SK-N-SH (cell line): ENCODE results near the gene GART. TPM values are rescaled to one million over a fixed set of nuclear protein-coding genes. Genes with fewer than 3 reads are reported as not detected.

Experiments
- CTCF ChIA-PET: fragments of 300-600, 350-600 bp; formaldehyde crosslinking; extraction: SDS; loops from one replicate; lab custom pipeline; 2021; lab: Yijun Ruan, JAX
- POLR2A ChIA-PET: fragments of 350-600 bp; sonication (Branson Sonifier 250); formaldehyde crosslinking; extraction: SDS; loops from one replicate; lab custom pipeline; 2020; ENCODE audit warnings: antibody characterized with exemption, inconsistent platforms; lab: Yijun Ruan, JAX
- DNase-seq: peaks from one replicate; pipeline ENCODE4 v3.0.0; 2012
- H2AFZ ChIP-seq: fragments of 200-600 bp; sonication (generic); 2 replicates; pipeline ENCODE4 v1.8.1; 2016; ENCODE audit warnings: antibody characterized with exemption, mild to moderate bottlenecking, low read depth
- H3F3A ChIP-seq: fragments of 200-600 bp; sonication (generic); replicated peaks from 2 replicates; pipeline ENCODE3; 2016; ENCODE audit warnings: antibody characterized with exemption, mild to moderate bottlenecking; ENCODE audit not compliant: insufficient read depth
- H3K27ac ChIP-seq, 2 experiments: fragments of 200-500 bp in 1 of 2; fragments of 200-600 bp in 1 of 2; sonication (Bioruptor generic) in 1 of 2; sonication (generic), shearing (Covaris generic) in 1 of 2; 2 replicates each; pipeline versions ENCODE4 v1.5.1 to v1.6.1; 2014 to 2016; ENCODE audit warnings: low read depth in 2 of 2, inconsistent platforms in 1 of 2, low read length in 1 of 2, mild to moderate bottlenecking in 1 of 2, mixed read lengths in 1 of 2
- H3K27me3 ChIP-seq: fragments of 200-600 bp; sonication (generic), shearing (Covaris generic); 2 replicates; pipeline ENCODE4 v1.6.1; 2016; ENCODE audit warnings: mixed run types; ENCODE audit not compliant: insufficient read depth
- H3K36me3 ChIP-seq, 2 experiments: fragments of 200-500 bp in 1 of 2; fragments of 200-600 bp in 1 of 2; sonication (Bioruptor generic) in 1 of 2; sonication (generic) in 1 of 2; replicated peaks in 1 of 2; 2 replicates each; pipeline versions ENCODE3 to v1.5.1; 2014 to 2016; ENCODE audit warnings: low read length in 1 of 2, mild to moderate bottlenecking in 1 of 2; ENCODE audit not compliant: insufficient read depth in 2 of 2, control insufficient read depth in 1 of 2
- H3K4me1 ChIP-seq, 2 experiments: fragments of 200-500 bp in 1 of 2; fragments of 200-600 bp in 1 of 2; sonication (Bioruptor generic) in 1 of 2; sonication (generic), shearing (Covaris generic) in 1 of 2; 2 replicates each; pipeline versions ENCODE4 v1.5.1 to v1.6.1; 2014 to 2016; ENCODE audit warnings: low read depth in 1 of 2, low read length in 1 of 2, mixed run types in 1 of 2; ENCODE audit not compliant: insufficient read depth in 2 of 2, control insufficient read depth in 1 of 2
- H3K4me2 ChIP-seq: fragments of 200-600 bp; sonication (generic), shearing (Covaris generic); 2 replicates; pipeline ENCODE4 v1.6.1; 2017; ENCODE audit warnings: mixed run types
- H3K4me3 ChIP-seq, 2 experiments: fragments of 200-500 bp in 1 of 2; fragments of 200-600 bp in 1 of 2; sonication (Bioruptor generic) in 1 of 2; sonication (generic), shearing (Covaris generic) in 1 of 2; 2 replicates each; pipeline versions ENCODE4 v1.5.1 to v1.8.1; 2014 to 2016; ENCODE audit warnings: low read depth in 2 of 2, inconsistent platforms in 1 of 2, low read length in 1 of 2, mild to moderate bottlenecking in 1 of 2, mixed read lengths in 1 of 2, moderate library complexity in 1 of 2
- H3K79me2 ChIP-seq: fragments of 200-600 bp; sonication (generic); 2 replicates; pipeline ENCODE4 v1.8.1; 2017; ENCODE audit warnings: mild to moderate bottlenecking; ENCODE audit not compliant: insufficient read depth
- H3K9ac ChIP-seq: fragments of 200-600 bp; sonication (generic); 2 replicates; pipeline ENCODE4 v1.6.1; 2017; ENCODE audit warnings: mixed run types
- H3K9me2 ChIP-seq: fragments of 200-600 bp; sonication (generic); 2 replicates; pipeline ENCODE4 v1.6.1; 2017; ENCODE audit warnings: mixed run types
- H3K9me3 ChIP-seq: fragments of 200-600 bp; sonication (generic); 2 replicates; pipeline ENCODE4 v1.6.1; 2017; ENCODE audit warnings: mixed run types, mild to moderate bottlenecking, moderate library complexity
- H4K20me1 ChIP-seq: fragments of 200-600 bp; sonication (generic); 2 replicates; pipeline ENCODE4 v1.6.1; 2017; ENCODE audit warnings: mild to moderate bottlenecking, mixed run types; ENCODE audit not compliant: insufficient read depth
- CHD2 ChIP-seq: fragments of 150-350 bp; IDR thresholded peaks from 2 replicates; pipeline ENCODE4 v1.6.1; 2018; ENCODE audit warnings: low read length; ENCODE audit not compliant: partially characterized antibody
- ELF1 ChIP-seq: IDR thresholded peaks from 2 replicates; pipeline ENCODE4 v1.4.0; 2012
- EZH2phosphoT487 ChIP-seq: fragments of 200-600 bp; sonication (generic); IDR thresholded peaks from 2 replicates; pipeline ENCODE4 v1.6.1; 2017; ENCODE audit warnings: low read depth, mixed run types, mild to moderate bottlenecking, antibody characterized with exemption, moderate library complexity, borderline replicate concordance
- FOSL2 ChIP-seq: IDR thresholded peaks from 2 replicates; pipeline ENCODE4 v1.4.0; 2012; ENCODE audit warnings: low read depth, mild to moderate bottlenecking, moderate library complexity, borderline replicate concordance
- FOXM1 ChIP-seq: IDR thresholded peaks from 2 replicates; pipeline ENCODE4 v1.4.0; 2012; ENCODE audit warnings: low read depth, mild to moderate bottlenecking
- GABPA ChIP-seq: IDR thresholded peaks from 2 replicates; pipeline ENCODE4 v1.4.0; 2012; ENCODE audit warnings: low read depth, mild to moderate bottlenecking
- NFIC ChIP-seq: IDR thresholded peaks from 2 replicates; pipeline ENCODE4 v1.4.0; 2012; ENCODE audit warnings: borderline replicate concordance
- RCOR1 ChIP-seq: fragments of 150-350 bp; IDR thresholded peaks from 2 replicates; pipeline ENCODE4 v1.6.1; 2017; ENCODE audit warnings: antibody characterized with exemption, low read length
- RXRA ChIP-seq: IDR thresholded peaks from 2 replicates; pipeline ENCODE4 v1.4.0; 2012; ENCODE audit warnings: low read depth, mild to moderate bottlenecking, borderline replicate concordance
- SMC3 ChIP-seq: IDR thresholded peaks from 2 replicates; pipeline ENCODE4 v1.6.1; 2012; ENCODE audit warnings: low read depth, low read length, improper control_type of control experiment
- TAF1 ChIP-seq: IDR thresholded peaks from 2 replicates; pipeline ENCODE4 v1.6.1; 2012; ENCODE audit warnings: low read depth, mild to moderate bottlenecking, low read length, moderate library complexity, borderline replicate concordance
- YY1 ChIP-seq: IDR thresholded peaks from 2 replicates; pipeline ENCODE4 v1.4.0; 2012; ENCODE audit warnings: low read depth, mild to moderate bottlenecking
- WGBS: methylation state at CpG from one replicate; pipeline ENCODE4 v1.1.6; 2017; ENCODE audit warnings: low lambda C conversion rate; 5-methylcytosine and 5-hydroxymethylcytosine counted together
- polyA plus RNA-seq, 3 experiments: library from polyadenylated mRNA; depleted of rRNA; stranded (reverse); fragments of >200 nt; gene quantifications; 2 replicates each; pipeline ENCODE4 v1.2.3, GENCODE V29; 2012
- TF ChIP-seq, protein P1 (sequence below): IDR thresholded peaks from 2 replicates; pipeline ENCODE4 v1.6.1; 2012; ENCODE audit warnings: mild to moderate bottlenecking, low read depth, low read length, moderate library complexity
- TF ChIP-seq, protein P2 (sequence below): IDR thresholded peaks from 2 replicates; pipeline ENCODE4 v1.4.0; 2012; ENCODE audit warnings: low read depth, borderline replicate concordance
- TF ChIP-seq, protein P3 (sequence below): fragments of 200-600 bp; sonication (generic); IDR thresholded peaks from 2 replicates; pipeline ENCODE4 v1.6.1; 2017; ENCODE audit warnings: antibody characterized with exemption, mild to moderate bottlenecking, moderate library complexity
- TF ChIP-seq, protein P4 (sequence below): IDR thresholded peaks from 2 replicates; pipeline ENCODE4; 2012
- TF ChIP-seq, protein P5 (sequence below): IDR thresholded peaks from 2 replicates; pipeline ENCODE4 v1.4.0; 2012; ENCODE audit warnings: low read depth, borderline replicate concordance

Gene GART
- polyA plus RNA-seq, 1 of the 3 experiments (the other 2 are of a cell fraction): 17.3 TPM

DNA sequence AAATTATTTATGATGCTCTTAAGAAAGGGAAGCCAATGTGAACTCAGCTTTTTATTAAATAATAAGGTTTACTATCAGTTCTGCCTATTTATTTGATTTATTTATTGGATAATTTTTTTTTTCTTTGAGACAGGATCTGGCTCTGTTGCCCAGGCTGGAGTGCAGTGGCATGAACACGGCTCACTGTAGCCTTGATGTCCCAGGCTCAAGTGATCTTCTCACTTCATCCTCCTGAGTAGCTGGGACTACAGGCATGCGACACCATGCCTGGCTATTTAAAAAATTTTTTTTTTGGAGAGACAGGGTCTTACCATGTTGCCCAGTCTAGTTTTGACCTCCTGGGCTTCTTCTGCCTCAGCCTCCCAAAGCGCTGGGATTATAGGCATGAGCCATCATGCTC, 29.4 kb downstream of the GART start:
- WGBS: 94% methylated on average over 3 of the region's 3 CpGs
- no peaks in the 10 kb centered on the region for H3K4me1 ChIP-seq
- POLR2A ChIA-PET: no interaction called here

DNA sequence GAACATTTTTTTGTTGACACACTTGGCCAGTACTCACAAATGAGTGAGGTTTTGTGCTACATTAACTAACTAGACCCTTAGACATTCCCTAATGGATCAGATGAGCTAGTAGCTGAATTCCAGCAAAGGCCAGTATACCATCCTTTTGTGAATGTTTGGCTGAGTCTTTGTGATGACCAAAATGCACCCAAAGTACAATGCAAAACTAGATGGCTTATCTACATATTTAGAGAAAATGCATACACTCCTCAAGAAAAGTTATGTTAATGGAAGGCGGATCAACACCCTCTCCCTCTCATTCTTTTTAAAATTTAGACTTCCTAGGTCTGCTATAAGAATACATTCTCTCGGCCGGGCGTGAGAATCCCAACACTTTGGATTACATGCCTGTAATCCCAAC, 30.3 kb downstream of the GART start:
- POLR2A ChIA-PET: no interaction called here
- 98% methylated on average over 4 of the region's 4 CpGs for WGBS
- no peaks in the 10 kb centered on the region for H3K27me3 ChIP-seq
- no peaks in the 10 kb centered on the region for H3K79me2 ChIP-seq
- CTCF ChIA-PET: no interaction called here
- DNase-seq: no peak
- no peaks in the 10 kb centered on the region for H4K20me1 ChIP-seq
- H3K4me2 ChIP-seq: no peak overlapping the region
- H3F3A ChIP-seq: no peaks in the 10 kb centered on the region
- H2AFZ ChIP-seq: no peak overlapping the region
- H3K9me2 ChIP-seq: no peaks in the 10 kb centered on the region
- peaks cover 60 to 79% of the 10 kb centered on the region in 2 experiments for H3K36me3 ChIP-seq
- H3K9ac ChIP-seq: no peak overlapping the region
- H3K4me3 ChIP-seq: no peak overlapping the region
- no peak overlapping the region for H3K27ac ChIP-seq
- H3K4me1 ChIP-seq: no peaks in the 10 kb centered on the region
- H3K9me3 ChIP-seq: no peaks in the 10 kb centered on the region
- TF ChIP-seq, protein P1, sequence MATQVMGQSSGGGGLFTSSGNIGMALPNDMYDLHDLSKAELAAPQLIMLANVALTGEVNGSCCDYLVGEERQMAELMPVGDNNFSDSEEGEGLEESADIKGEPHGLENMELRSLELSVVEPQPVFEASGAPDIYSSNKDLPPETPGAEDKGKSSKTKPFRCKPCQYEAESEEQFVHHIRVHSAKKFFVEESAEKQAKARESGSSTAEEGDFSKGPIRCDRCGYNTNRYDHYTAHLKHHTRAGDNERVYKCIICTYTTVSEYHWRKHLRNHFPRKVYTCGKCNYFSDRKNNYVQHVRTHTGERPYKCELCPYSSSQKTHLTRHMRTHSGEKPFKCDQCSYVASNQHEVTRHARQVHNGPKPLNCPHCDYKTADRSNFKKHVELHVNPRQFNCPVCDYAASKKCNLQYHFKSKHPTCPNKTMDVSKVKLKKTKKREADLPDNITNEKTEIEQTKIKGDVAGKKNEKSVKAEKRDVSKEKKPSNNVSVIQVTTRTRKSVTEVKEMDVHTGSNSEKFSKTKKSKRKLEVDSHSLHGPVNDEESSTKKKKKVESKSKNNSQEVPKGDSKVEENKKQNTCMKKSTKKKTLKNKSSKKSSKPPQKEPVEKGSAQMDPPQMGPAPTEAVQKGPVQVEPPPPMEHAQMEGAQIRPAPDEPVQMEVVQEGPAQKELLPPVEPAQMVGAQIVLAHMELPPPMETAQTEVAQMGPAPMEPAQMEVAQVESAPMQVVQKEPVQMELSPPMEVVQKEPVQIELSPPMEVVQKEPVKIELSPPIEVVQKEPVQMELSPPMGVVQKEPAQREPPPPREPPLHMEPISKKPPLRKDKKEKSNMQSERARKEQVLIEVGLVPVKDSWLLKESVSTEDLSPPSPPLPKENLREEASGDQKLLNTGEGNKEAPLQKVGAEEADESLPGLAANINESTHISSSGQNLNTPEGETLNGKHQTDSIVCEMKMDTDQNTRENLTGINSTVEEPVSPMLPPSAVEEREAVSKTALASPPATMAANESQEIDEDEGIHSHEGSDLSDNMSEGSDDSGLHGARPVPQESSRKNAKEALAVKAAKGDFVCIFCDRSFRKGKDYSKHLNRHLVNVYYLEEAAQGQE: no peak
- no peak for TF ChIP-seq EZH2phosphoT487
- TF ChIP-seq, protein P2, sequence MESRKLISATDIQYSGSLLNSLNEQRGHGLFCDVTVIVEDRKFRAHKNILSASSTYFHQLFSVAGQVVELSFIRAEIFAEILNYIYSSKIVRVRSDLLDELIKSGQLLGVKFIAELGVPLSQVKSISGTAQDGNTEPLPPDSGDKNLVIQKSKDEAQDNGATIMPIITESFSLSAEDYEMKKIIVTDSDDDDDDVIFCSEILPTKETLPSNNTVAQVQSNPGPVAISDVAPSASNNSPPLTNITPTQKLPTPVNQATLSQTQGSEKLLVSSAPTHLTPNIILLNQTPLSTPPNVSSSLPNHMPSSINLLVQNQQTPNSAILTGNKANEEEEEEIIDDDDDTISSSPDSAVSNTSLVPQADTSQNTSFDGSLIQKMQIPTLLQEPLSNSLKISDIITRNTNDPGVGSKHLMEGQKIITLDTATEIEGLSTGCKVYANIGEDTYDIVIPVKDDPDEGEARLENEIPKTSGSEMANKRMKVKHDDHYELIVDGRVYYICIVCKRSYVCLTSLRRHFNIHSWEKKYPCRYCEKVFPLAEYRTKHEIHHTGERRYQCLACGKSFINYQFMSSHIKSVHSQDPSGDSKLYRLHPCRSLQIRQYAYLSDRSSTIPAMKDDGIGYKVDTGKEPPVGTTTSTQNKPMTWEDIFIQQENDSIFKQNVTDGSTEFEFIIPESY: no peak
- TF ChIP-seq NFIC: no peak
- TF ChIP-seq FOXM1: no peak
- TF ChIP-seq SMC3: no peak
- TF ChIP-seq, protein P3, sequence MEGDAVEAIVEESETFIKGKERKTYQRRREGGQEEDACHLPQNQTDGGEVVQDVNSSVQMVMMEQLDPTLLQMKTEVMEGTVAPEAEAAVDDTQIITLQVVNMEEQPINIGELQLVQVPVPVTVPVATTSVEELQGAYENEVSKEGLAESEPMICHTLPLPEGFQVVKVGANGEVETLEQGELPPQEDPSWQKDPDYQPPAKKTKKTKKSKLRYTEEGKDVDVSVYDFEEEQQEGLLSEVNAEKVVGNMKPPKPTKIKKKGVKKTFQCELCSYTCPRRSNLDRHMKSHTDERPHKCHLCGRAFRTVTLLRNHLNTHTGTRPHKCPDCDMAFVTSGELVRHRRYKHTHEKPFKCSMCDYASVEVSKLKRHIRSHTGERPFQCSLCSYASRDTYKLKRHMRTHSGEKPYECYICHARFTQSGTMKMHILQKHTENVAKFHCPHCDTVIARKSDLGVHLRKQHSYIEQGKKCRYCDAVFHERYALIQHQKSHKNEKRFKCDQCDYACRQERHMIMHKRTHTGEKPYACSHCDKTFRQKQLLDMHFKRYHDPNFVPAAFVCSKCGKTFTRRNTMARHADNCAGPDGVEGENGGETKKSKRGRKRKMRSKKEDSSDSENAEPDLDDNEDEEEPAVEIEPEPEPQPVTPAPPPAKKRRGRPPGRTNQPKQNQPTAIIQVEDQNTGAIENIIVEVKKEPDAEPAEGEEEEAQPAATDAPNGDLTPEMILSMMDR: no peak
- TF ChIP-seq TAF1: no peak
- TF ChIP-seq, protein P4, sequence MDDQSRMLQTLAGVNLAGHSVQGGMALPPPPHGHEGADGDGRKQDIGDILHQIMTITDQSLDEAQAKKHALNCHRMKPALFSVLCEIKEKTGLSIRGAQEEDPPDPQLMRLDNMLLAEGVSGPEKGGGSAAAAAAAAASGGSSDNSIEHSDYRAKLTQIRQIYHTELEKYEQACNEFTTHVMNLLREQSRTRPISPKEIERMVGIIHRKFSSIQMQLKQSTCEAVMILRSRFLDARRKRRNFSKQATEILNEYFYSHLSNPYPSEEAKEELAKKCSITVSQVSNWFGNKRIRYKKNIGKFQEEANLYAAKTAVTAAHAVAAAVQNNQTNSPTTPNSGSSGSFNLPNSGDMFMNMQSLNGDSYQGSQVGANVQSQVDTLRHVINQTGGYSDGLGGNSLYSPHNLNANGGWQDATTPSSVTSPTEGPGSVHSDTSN: no peak

More for the DNA sequence above, 29.4 kb downstream of the GART start:
- Histone ChIP-seq H3K9me3 (no peaks in the 10 kb centered on the region), H3K9ac (no peak overlapping the region), H3K79me2 (no peaks in the 10 kb centered on the region), H3K27me3 (no peaks in the 10 kb centered on the region), H3K9me2 (no peaks in the 10 kb centered on the region), H2AFZ (no peak overlapping the region), H3F3A (no peaks in the 10 kb centered on the region), H3K27ac (no peak overlapping the region), H4K20me1 (no peaks in the 10 kb centered on the region), H3K36me3 (peaks cover 67 to 79% of the 10 kb centered on the region in 2 experiments), H3K4me3 (no peak overlapping the region), H3K4me2 (no peak overlapping the region)
- no peak for DNase-seq
- CTCF ChIA-PET: no interaction called here
- TF ChIP-seq ELF1 (no peak), YY1 (no peak), GABPA (no peak), CHD2 (no peak), NFIC (no peak), RCOR1 (no peak), FOSL2 (no peak), RXRA (no peak)
- TF ChIP-seq, protein P5, sequence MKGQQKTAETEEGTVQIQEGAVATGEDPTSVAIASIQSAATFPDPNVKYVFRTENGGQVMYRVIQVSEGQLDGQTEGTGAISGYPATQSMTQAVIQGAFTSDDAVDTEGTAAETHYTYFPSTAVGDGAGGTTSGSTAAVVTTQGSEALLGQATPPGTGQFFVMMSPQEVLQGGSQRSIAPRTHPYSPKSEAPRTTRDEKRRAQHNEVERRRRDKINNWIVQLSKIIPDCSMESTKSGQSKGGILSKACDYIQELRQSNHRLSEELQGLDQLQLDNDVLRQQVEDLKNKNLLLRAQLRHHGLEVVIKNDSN: no peak
- TF ChIP-seq, protein P3: no peak
